NCI-H1930 (cell line): ENCODE data around the gene VWA8.
"Not testable (repeated sequence)": the region's sequence is repeated elsewhere in the genome, so short reads cannot be mapped to it uniquely, and the experiment has no call there.

Experiments
- DNase-seq, 2 experiments: peaks; one replicate each; lab custom pipeline; 2025; lab: John Stamatoyannopoulos, UW

Gene VWA8

DNA sequence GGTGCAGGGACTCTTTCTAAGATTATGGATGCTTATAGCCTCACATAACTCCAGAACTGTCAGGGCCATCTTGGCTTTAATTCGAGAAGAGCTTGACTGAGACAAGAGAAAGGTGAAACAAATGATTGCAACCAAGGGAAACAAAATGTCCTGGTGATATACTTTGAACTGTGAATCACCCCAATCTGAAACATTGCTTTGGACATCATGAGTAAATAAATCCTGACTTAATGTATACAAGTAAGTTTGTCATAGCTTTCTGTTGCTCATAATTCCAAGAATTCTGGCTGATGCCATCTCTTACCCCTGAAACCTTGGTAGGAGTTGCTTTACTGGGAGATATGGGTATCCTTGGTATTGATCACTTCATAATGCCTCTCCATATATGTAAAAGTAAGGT is 5.8 kb upstream of the VWA8 start:
- no peak for DNase-seq

DNA sequence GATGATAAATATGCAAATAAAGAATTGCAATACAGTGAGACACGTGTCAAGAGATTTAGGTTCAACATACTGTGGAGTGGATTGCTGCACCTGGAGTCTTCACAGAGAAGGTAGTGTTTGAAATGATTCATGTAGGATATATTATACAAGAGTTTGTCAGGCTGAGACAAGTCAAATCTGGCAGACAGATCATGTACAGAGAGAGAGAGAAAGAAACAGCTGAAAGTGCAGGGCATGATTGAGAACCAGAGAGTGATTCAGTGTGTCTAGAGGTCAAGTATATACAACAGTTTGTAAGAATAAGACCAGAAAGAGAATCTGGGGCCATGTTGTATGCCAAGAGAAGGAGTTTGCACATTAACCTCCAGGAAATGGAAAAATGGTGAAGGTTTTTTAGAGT is 2.1 kb upstream of the VWA8 start:
- no peak for DNase-seq

DNA sequence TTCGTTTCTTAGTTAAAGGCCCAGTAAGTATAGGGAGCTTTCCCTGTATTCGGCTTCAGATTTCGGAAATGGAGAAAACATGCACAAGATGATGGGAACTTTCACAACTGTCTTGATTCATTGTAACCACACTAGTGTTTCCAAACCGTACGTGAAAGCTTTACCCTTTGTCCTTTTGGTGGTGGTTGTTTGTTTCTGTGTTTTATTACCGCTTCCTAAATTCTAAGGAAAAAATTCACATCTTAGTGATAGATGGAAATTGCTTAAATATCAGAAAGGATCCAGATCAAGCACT is 504 bp upstream of the VWA8 start:
- DNase-seq: no peak

DNA sequence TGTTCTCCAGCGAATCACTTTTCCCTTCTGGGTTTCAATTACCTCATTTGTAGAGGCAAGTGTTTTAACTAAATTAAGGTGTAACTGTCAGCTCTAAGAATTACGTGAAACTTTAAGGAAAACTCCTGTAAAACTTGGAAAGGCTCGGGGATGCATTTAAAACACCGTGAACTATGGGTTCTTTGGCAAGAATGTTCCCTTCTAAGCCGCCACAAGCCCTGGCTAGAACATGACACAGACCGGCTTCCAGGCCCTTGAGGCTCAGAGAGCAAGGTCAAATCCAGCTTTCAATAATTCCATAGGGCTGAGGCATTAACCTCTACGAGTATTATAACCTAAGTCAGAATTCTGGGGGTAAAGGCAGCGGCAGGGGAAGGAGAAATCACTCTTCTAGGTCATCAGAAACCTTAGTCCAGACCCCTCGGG is 685 bp downstream of the VWA8 start:
- DNase-seq: no peak

DNA sequence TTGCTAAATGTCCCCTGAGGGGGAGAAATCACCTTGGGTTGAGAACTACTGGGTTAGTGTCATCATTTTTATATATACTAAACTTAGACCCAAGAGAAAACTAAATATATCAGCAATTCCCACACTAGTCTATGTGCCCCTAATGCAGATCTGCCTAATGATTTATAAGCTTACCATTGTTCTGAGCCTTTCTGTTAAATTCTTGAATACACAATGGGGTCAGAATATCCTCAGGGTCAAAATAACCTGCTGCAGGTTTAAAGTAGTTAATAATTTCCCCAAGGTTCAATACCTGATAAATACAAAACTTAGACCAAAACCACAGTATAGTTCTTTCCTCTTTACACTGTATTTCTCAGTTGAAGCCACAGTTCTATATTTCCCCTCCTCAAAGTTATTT is 4.6 kb downstream of the VWA8 start:
- DNase-seq: no peak

DNA sequence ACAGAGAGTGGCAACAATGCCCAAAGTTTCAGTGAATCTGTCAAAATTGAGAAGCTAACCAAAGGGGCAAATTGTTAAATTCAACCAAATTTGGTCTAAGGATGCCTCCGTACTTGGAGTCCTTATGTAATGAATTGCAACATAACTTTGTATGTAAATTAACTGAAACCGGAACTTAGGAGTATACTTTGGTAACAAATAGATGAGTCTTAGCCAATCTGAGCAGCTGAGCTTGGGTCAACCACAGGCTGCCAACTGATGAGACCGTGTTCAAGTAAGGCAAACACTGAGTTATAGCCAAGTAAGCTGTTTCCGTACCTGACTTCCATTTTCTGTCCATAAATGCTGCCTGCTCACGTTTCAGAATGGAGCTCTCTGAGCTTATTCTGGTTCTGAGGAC is 5.3 kb downstream of the VWA8 start:
- no peak for DNase-seq

DNA sequence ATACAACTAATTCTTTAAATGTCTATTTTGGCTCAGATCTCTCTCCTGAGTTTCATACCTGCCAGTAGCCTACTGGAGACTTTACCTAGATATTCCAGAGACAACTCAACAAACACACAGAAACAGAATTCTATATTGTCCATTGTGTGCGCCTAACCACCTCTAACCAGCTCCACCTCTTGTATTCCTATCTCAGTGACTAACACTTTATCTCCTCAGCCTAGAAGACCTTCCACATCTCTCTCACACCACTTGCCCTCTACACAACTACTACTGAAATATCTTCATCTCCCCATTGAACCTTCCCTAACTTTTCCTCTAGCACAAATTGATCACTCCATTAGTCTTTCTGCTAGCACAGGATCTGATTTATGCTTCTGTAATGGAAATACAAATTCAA is 6.7 kb downstream of the VWA8 start:
- no peak for DNase-seq

DNA sequence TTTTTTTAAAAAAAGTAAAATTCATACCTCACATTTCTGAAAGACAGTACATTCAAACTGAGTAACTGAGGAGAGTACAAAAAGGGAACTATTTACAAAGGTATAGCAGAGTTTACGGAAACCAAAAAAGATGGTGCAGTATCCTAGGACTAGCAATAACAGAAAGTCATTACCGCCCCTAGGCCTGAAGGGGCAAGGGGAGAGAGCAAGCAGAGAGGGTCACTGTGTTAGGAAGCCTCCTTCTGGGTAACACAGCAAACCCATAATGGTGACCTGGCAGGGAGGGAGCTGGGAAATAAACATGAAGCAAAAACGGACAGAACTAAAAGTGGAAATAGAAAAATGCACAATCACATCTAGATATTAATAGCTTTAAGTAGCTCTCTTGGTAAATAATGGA is 8.2 kb downstream of the VWA8 start:
- no peak for DNase-seq

DNA sequence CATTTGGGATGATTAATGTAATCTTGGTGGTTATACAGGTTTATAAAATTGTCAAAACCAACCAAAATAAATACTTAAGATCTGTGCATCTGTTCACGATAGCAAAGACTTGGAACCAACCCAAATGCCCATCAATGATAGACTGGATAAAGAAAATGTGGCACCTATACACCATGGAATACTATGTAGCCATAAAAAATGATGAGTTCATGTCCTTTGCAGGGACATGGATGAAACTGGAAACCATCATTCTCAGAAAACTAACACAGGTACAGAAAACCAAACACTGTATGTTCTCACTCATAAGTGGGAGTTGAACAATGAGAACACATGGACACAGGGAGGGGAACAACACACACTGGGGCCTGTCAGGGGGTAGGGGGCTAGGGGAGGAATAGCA is 11.8 kb downstream of the VWA8 start:
- DNase-seq: not testable (repeated sequence)

DNA sequence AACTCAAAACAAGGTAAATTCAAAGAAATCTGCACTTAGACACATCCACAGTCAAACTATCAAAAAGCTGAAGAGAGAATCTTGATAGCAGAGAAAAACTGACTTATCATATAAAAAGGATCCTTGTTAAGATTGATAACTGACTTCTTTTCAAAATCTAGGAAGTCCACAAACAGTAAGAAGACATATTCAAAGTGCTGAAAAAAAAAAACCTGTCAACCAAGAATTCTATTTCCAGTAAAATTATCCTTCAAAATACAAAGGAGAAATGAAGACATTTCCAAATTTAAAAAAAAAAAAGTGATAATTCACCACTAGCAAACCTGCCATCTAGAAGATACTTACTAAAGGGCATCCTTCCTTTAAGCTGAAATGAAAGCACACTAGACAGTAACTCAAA is 15.0 kb downstream of the VWA8 start:
- DNase-seq: no peak

DNA sequence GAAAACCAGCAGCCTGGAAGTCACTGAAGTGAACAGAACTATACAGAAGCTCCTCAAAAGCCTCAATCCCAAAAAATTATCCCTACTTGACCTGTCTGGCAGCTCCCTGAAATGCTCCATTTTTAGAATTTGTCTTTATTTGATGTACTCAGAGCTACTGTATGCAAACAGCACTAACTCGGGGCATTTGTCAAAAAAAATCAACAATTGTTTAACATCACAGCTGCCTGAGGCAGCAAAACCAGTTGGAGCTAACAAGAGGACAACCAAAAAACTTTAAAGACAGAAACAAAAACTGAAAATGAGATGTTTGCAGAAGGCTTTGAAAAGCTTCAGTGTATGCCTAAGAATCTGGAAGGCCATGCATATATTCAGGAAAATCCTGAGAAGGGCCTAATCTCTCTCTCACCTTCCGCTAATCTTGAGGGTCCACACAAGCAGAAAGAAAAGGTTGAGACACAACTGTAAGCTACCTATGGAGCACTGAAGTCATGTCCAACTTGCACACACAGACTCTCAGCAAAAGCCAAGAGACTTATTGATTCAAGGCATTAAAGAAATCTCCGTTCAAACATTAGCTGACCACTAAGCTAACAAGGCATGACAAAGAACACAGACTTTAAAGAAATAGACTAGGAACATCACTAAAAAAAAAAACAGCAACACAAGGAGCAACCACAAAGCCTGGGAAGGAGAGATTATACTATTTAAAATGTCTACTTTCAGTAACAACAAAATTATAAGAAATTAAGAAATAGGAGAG is 16.1 kb downstream of the VWA8 start:
- DNase-seq: no peak

DNA sequence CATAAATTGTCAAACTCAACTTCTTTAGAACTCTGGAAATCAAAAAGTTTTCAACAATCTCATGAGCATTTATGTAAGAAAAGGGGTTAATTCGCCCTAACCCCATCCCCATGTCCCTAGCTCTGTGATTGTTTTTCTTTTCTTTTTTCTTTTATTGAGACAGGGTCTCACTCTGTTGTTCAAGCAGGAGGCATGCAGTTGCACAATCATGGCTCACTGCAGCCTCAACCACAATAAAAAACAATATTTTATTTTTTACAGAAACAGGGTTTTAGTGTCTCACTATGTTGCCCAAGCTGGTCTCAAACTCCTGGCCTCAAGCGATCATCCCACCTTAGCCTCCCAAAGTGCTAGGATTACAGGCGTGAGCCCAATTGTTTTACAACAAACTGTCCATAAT is 16.7 kb downstream of the VWA8 start:
- DNase-seq: no peak

DNA sequence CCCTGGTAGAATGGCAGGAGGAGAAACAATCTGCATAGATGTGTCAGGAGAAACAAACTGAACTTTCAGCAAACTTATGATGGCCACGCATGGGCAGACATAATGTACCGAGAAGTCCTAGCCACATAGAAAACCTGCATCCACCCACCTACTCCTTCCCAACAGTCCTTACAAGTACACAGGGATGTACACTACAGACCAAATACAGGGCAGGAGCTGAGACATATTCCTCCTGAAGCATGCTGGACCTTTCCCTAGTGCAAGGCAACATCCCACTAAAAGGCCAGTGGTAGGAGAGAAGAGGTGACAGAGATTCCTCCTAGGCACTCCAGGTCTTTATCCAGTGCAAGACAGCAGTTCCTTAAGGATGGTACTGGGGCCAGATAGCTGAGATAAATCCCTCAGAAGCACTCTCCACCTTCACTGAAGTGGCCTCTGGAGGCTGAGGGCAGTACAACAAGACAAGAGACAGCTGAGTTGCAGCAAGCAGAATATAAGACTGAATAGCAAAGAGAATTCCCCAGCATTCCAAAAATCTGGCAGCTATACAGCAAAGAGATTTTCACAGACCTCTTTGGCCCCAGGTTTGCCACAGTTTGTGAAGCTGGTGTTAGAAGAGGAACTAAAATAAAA is 18.3 kb downstream of the VWA8 start:
- DNase-seq: no peak

DNA sequence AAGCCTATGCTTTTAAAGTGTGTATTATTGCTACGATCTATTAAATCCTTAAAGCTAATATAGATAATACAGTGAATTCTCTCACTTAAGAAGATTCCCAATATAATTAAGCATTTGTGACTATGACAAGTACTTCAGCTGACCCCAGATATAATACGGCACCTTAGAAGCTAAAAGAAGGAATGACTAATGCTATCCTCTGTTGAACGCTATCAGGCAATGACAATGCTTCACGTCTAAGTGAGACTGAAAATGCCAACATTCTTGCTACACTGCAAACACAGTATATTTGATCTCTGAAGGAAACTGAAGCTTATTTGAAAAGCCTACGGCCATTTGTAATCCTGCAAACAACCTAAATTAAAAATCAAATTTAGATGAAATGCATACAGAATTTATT is 19.7 kb downstream of the VWA8 start:
- DNase-seq: no peak

DNA sequence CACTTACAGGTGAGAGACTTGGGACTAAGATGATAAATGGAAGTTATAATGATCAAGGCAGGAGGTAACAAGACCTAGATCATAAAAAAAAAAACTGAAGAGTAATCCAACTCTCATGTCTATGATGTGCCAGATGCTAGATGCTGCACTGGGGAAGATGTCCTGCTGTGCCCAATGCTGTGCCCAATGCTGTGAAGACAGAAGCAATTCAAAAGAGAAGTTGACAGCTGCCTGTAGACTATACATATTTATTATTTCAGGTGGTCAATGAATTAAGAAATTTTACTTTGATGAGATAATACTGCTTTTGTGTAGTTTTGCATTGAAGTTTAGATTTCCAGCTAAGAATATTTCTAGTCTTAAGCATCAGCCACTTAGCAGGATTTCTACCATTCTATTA is 21.5 kb downstream of the VWA8 start:
- no peak for DNase-seq

DNA sequence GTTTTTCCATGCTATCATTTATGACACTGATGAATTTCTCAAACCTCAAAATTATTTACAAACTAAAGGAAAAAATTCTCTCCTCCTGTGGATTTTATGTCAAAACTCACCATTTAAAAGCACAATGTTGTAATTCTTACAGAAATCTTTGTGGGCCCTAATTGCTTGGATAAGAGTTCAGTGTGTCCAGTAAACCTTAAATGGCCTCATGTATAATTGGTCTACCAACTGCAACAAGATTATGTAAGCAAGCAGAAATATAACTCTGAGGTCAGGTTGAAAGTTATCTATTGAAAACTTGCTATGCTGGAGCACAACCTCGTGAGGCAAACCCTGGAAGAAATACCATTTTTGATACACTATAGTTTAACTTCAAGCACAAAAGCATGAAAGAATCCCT is 22.0 kb downstream of the VWA8 start:
- DNase-seq: no peak

DNA sequence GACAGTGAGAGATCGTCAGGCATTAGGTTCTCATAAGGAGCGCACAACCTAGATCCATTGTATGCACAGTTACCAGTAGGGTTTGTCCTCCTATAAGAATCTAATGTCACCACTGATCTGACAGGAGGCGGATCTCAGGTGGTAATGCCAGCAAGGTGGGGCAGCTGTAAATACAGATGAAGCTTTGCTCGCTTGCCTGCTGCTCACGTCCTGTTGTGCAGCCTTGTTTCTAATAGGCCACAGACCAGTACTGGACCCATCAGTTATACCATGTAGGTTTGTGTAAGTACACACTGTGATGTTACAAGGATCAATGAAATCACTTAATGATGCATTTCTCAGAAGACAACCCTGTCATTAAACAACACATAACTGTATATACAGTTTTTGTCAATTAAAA is 23.5 kb downstream of the VWA8 start:
- DNase-seq: no peak

DNA sequence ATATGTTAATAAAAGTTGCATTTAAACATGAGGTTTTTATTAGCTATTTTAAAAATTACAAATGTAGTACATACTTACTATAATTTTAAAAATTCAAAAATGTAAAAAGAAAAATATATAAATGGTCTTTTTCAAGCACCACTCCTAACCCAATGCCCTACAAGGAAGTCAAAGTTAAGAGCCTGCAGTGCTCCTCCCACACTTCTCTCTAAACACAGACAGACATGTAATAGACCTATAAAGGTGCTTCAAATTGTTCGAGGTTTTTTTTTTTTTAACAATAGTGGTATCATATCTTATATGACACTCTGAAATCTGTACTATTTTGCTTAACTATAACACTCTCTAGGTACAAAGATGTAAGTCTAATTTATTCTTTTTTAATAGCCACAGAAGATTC is 25.4 kb downstream of the VWA8 start:
- DNase-seq: no peak

DNA sequence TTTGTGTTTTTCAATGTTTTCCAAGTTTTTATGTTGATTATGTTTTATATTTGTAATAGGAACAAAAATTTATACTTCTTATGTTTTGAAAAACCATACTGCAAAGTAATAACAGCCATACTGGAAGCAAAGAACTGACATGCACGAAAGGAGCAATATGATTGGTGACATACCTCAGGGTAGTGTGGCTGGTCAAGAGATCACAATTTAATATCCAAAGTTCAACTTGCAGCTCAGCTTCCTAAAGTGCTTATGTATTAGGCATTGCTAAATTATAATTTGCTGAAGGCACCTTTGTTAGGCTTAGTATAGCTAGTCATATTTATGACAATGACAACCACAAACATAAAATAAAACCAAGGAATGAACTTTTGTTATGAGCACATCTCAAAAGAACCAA is 25.9 kb downstream of the VWA8 start:
- DNase-seq: no peak

DNA sequence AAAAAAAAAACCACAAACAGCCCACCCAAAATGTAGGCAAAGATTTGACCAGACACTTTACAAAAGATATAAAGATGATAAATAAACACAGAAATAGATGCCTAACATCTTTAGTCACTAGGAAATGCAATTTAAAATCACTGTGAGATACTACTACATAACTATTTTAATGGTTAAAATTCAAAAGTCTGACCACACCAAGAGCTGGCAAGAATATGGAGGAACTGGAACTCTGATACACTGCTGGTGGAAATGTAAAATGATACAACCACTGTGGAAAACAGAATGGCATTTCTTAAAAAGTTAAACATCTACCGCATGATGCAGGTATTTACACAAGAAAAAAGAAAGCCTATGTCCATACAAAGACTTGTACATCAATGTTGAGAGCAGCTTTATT is 26.8 kb downstream of the VWA8 start:
- no peak for DNase-seq

DNA sequence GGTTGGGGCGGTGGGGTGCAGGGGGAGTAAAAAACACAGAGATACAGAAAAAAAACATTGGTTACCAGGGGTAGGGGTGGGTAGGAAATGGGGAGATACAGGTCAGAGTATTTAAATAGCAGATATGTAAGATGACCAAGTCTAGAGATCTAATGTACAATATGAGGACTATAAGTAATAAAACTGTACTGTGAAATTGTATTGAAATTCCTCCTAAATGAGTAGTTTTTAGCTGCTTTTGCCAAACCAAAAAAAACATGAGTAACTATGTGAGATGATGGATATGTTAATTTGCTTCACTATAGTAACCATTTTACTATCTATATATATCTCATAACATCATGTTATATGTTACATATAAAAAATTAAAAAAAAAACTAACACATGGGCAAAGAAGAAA is 29.6 kb downstream of the VWA8 start:
- no peak for DNase-seq

DNA sequence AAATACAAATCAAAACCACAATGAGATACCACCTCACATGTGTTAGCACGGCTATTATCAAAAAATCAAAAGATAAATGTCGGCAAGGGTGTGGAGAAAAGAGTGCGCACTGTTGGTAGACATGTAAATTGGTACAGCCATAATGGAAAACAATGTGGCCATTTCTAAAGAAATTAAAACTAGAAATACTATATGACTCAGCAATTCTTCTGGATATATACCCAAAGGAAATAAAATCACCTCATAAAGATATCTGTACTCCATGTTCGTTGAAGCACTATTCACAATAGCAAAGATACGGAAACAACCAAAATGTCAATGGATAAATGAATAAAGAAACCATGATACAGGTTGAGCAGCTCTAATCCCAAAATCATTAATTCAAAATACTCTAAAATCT is 30.8 kb downstream of the VWA8 start:
- DNase-seq: no peak

DNA sequence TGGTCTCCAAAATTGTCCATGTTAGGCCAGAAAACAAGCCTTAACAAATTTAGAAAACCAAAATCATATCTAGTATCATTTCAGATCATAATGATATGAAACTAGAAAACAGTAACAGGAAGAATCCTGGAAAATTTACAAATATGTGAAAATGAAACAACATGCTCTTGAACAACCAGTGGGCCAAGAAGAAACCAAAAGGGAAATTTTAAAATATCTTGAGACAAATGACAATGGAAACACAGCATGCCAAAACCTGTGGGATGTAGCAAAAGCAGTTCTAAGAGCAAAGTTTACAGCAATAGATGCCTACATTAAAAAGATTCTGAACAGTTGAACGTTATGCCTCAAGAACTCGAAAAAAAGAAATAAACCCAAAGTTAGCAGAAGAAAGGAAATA is 32.6 kb downstream of the VWA8 start:
- DNase-seq: no peak

DNA sequence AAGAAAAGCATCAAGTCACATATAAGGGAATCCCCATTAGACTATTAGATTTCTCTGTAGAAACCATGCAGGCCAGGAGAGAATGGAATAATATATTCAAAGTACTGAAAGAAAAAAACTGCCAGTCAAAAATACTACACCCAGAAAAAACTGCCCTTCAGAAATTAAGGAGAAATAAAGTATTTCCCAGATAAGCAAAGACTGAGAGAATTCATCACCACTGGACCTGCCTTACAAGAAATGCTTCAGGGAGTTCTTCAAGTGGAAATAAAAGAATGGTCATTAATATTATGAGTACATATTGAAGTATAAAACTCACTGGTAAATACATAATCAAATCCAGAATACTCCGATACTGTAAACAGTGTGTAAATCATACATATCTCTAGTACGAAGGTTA is 35.9 kb downstream of the VWA8 start:
- no peak for DNase-seq
